ENCODE results near the gene PRMT9. TPM values are rescaled to one million over a fixed set of nuclear protein-coding genes. Genes with fewer than 3 reads are reported as not detected.

The PRMT9 gene
- total and polyA plus RNA-seq, 4 donors: 4.1 to 23.9 (median 6.7) TPM

DNA sequence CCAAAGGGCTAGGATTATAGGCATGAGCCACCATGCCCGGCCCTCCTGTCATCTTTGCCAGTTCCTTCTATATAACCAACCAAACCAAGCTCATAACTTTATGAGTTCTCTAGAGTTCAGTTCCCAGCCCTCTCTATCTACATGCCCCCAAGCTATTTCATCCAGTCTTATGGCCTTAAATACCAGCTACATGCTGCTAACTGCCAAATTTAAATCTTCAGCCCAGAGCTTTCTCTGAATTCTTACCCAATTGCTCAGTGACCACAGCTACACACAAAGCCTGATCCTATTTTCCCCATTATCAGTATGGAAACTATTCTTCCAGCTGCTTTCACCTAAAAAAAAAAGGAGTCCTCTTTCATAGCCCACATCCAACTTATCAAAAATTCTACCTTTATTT, 43.6 kb downstream of the PRMT9 start:
- TF ChIP-seq, protein P1, sequence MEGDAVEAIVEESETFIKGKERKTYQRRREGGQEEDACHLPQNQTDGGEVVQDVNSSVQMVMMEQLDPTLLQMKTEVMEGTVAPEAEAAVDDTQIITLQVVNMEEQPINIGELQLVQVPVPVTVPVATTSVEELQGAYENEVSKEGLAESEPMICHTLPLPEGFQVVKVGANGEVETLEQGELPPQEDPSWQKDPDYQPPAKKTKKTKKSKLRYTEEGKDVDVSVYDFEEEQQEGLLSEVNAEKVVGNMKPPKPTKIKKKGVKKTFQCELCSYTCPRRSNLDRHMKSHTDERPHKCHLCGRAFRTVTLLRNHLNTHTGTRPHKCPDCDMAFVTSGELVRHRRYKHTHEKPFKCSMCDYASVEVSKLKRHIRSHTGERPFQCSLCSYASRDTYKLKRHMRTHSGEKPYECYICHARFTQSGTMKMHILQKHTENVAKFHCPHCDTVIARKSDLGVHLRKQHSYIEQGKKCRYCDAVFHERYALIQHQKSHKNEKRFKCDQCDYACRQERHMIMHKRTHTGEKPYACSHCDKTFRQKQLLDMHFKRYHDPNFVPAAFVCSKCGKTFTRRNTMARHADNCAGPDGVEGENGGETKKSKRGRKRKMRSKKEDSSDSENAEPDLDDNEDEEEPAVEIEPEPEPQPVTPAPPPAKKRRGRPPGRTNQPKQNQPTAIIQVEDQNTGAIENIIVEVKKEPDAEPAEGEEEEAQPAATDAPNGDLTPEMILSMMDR (IDR thresholded peaks at IDR 0.05; ENCODE audit: control extremely low read depth, extremely low read depth): no peak
- peaks cover 8 to 25% (median 12%) of the 10 kb centered on the region in 4 donors for H3K36me3 ChIP-seq (ENCODE audit: control insufficient read depth in 4 of 4, insufficient read depth in 4 of 4, low read length in 4 of 4)
- ATAC-seq (ENCODE audit: insufficient read depth, low FRiP score): no peak

GRCh38 chr4:147639388-147639787, 44.6 kb downstream of the PRMT9 start:
- H3K4me1 ChIP-seq (ENCODE audit: control insufficient read depth in 5 of 5, insufficient read depth in 5 of 5, low read length in 5 of 5): no peaks in the 10 kb centered on the region
- DNase-seq: no peak
- peaks cover 10 to 31% (median 15%) of the 10 kb centered on the region in 4 donors for H3K36me3 ChIP-seq (ENCODE audit: control insufficient read depth in 4 of 4, insufficient read depth in 4 of 4, low read length in 4 of 4)
- H3K27me3 ChIP-seq (ENCODE audit: control insufficient read depth in 3 of 3, insufficient read depth in 3 of 3, low read length in 2 of 3): no peaks in the 10 kb centered on the region
- H3K4me3 ChIP-seq: no peak overlapping the region
- H3K27ac ChIP-seq (ENCODE audit: low read depth in 1 of 2, low read length in 1 of 2): no peak overlapping the region
- TF ChIP-seq, protein P1 (IDR thresholded peaks at IDR 0.05; ENCODE audit: control extremely low read depth, extremely low read depth): no peak
- H3K9me3 ChIP-seq (ENCODE audit: control insufficient read depth in 4 of 4, insufficient read depth in 3 of 4, low read length in 3 of 4): no peaks in the 10 kb centered on the region
- H3K9ac ChIP-seq (ENCODE audit: insufficient read depth in 1 of 2, low read length in 2 of 2): no peak overlapping the region
- no peak for ATAC-seq (ENCODE audit: insufficient read depth, low FRiP score)

More for the DNA sequence above, 43.6 kb downstream of the PRMT9 start:
- H3K4me3 ChIP-seq: no peak overlapping the region
- no peak overlapping the region for H3K9ac ChIP-seq (ENCODE audit: insufficient read depth in 1 of 2, low read length in 2 of 2)
- WGBS, 2 donors: 95 to 100% methylated on average over 1 of the region's 1 CpG
- no peak overlapping the region for H3K27ac ChIP-seq (ENCODE audit: low read depth in 1 of 2, low read length in 1 of 2)
- DNase-seq: no peak
- H3K4me1 ChIP-seq (ENCODE audit: control insufficient read depth in 5 of 5, insufficient read depth in 5 of 5, low read length in 5 of 5): peaks cover 0 to 4% (median 0%) of the 10 kb centered on the region in 5 donors
- no peaks in the 10 kb centered on the region for H3K27me3 ChIP-seq (ENCODE audit: control insufficient read depth in 3 of 3, insufficient read depth in 3 of 3, low read length in 2 of 3)
- H3K9me3 ChIP-seq (ENCODE audit: control insufficient read depth in 4 of 4, insufficient read depth in 3 of 4, low read length in 3 of 4): no peaks in the 10 kb centered on the region

DNA sequence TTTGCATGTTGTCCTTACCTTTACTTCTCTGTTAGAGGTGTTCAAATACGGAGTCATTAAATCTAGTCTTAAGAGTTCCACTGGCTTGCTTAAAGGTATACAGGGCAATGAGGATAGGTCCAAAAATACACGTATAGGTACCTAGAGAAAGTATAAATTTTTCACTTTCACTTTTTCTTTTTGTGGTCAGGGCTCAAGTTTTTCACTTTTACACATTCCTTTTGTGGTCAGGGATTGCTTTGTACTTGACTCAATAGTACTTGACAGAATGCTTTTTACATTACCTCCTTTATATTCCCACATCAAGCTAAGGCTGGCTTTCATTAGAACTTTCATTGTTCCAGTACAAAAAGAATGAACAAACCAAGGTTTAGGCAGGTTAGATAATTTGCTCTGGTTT, 45.0 kb downstream of the PRMT9 start:
- H3K9ac ChIP-seq (ENCODE audit: insufficient read depth in 1 of 2, low read length in 2 of 2): no peak overlapping the region
- 57 to 64% methylated on average over 2 of the region's 2 CpGs for WGBS, 2 donors
- no peak overlapping the region for H3K27ac ChIP-seq (ENCODE audit: low read depth in 1 of 2, low read length in 1 of 2)
- no peaks in the 10 kb centered on the region for H3K27me3 ChIP-seq (ENCODE audit: control insufficient read depth in 3 of 3, insufficient read depth in 3 of 3, low read length in 2 of 3)
- peak in 1 of 3 donors; percentile 8 for DNase-seq
- H3K4me3 ChIP-seq: no peak overlapping the region
- no peaks in the 10 kb centered on the region for H3K9me3 ChIP-seq (ENCODE audit: control insufficient read depth in 4 of 4, insufficient read depth in 3 of 4, low read length in 3 of 4)
- peaks cover 15 to 35% (median 19%) of the 10 kb centered on the region in 4 donors for H3K36me3 ChIP-seq (ENCODE audit: control insufficient read depth in 4 of 4, insufficient read depth in 4 of 4, low read length in 4 of 4)
- TF ChIP-seq, protein P1 (IDR thresholded peaks at IDR 0.05; ENCODE audit: control extremely low read depth, extremely low read depth): no peak
- H3K4me1 ChIP-seq (ENCODE audit: control insufficient read depth in 5 of 5, insufficient read depth in 5 of 5, low read length in 5 of 5): no peaks in the 10 kb centered on the region
- peak; percentile 55 for ATAC-seq (ENCODE audit: insufficient read depth, low FRiP score)

DNA sequence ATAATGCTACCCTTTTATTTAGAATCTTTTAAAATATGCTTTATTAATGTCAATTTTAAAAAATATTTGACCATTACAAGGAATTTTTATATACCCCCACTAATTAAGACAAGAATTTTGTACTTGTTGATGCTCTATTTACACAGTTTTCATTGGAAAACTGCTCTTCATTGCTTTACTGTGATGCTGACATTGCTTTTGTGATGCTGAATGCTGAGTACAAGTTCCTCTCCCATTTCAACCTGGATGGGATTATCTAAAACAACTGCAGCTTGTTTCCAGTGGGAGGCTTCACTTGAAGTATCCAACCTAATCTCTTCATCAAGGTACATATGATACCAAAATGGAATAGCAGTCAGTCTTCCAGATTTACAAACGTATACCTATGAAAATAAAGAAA, 45.6 kb downstream of the PRMT9 start:
- no peaks in the 10 kb centered on the region for H3K4me1 ChIP-seq (ENCODE audit: control insufficient read depth in 5 of 5, insufficient read depth in 5 of 5, low read length in 5 of 5)
- no peaks in the 10 kb centered on the region for H3K9me3 ChIP-seq (ENCODE audit: control insufficient read depth in 4 of 4, insufficient read depth in 3 of 4, low read length in 3 of 4)
- no peaks in the 10 kb centered on the region for H3K27me3 ChIP-seq (ENCODE audit: control insufficient read depth in 3 of 3, insufficient read depth in 3 of 3, low read length in 2 of 3)
- no peak overlapping the region for H3K4me3 ChIP-seq
- TF ChIP-seq, protein P1 (IDR thresholded peaks at IDR 0.05; ENCODE audit: control extremely low read depth, extremely low read depth): no peak
- no peak overlapping the region for H3K27ac ChIP-seq (ENCODE audit: low read depth in 1 of 2, low read length in 1 of 2)
- ATAC-seq (ENCODE audit: insufficient read depth, low FRiP score): no peak
- no peak overlapping the region for H3K9ac ChIP-seq (ENCODE audit: insufficient read depth in 1 of 2, low read length in 2 of 2)
- H3K36me3 ChIP-seq (ENCODE audit: control insufficient read depth in 4 of 4, insufficient read depth in 4 of 4, low read length in 4 of 4): peaks cover 15 to 38% (median 19%) of the 10 kb centered on the region in 4 donors
- WGBS, 2 donors: 81 to 88% methylated on average over 1 of the region's 1 CpG
- DNase-seq: no peak
